ENCODE data around the gene SIN3B.

SIN3B gene

DNA sequence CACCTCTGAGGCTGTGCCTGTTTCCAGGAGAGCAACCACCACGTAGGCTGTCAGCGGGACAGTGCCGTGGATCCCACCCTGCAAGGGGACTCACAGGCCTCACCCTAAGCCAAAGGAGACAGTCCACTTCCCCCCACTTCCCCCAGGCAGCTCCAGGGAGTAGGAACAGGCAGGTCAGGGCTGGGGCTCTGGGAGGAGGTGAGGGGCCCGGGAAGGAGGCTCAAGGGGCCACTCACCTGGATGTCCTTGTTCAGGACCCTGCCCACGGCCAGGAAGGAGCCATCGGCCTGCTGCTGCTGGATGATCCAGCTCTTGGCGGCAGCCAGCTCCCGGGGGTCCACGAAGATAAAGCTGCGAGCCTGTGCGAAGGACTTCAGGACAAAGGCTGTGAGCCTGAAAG is 85.2 kb downstream of the SIN3B start:
- no peak for DNase-seq

DNA sequence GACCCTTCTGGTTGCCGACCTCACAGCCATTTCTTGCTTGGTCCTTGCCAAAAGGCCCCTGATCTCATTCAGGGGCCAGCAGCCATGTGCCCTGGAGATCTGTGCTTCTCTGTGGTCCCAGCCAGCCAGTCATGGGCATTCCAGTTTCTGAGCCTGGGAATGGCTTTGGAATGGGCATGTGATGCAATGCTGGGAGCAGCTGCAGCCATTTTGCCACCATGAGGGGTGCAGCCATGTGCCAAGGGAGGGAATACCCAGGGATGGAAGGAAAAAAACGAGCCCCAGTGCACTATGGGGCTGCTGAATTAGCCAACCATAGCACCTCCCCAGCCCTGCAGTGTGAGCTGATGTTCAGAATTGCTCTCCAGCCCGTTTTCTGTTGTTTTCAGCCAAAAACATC is 85.9 kb downstream of the SIN3B start:
- no peak for DNase-seq

DNA sequence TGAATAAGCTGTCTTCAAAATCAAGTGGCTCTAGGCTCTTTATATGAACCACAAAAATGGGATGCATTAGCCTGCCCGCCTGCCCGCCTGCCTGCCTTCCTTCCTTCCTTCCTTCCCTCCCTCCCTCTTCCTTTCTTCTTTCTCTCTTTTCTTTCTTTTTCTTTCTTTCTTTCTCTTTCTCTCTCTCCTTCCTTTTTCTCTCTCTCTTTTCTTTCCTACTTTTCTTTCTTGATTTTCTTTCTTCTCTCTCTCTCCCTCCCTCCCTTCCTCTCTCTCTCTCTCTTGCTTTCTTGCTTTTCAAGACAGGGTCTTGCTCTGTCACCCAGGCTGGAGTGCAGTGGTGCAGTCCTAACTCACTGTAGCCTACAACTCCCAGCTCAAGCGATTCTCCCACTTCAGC is 86.5 kb downstream of the SIN3B start:
- no peak for DNase-seq

DNA sequence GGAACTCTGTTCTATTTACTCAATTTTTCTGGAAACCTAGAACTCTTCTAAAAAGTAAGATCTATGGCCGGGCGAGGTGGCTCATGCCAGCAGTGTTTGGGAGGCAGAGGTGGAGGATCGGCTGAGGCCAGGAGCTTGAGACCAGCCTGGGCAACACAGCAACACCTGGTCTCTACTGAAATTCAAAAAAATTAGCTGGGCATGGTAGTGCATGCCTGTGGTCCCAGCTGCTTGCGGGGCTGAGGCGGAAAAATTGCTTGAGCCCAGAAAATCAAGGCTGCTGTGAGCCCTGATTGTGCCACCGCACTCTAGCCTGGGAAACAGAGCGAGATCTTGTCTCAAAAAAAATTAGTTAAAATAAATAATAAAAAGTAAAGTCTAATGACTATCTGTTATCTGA is 88.2 kb downstream of the SIN3B start:
- DNase-seq = no peak

DNA sequence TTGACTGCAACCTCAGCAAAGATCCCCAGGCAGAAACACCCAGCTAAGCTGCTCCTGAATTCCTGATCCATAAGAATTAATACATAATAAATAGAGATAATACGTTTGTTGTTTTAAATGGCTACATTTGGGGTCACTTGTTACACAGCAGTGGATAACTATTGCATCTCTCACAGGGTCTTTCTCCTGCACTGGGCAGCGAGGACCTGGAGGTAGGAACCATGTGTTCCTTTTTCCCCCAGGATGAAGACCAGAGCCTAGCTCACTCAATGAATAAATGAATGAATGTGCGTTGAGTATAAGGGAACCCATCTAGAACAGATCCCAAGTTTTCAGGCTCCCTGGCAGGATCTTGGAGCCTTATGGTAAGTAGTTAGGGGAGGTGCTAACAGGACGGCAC is 90.3 kb downstream of the SIN3B start:
- DNase-seq = no peak

GRCh38 chr19:16920816-16921529 is 91.8 kb downstream of the SIN3B start:
- no peak for DNase-seq

- no peak for DNase-seq
Observed at GRCh38 chr19:16921766-16922591, 92.8 kb downstream of the SIN3B start.

DNA sequence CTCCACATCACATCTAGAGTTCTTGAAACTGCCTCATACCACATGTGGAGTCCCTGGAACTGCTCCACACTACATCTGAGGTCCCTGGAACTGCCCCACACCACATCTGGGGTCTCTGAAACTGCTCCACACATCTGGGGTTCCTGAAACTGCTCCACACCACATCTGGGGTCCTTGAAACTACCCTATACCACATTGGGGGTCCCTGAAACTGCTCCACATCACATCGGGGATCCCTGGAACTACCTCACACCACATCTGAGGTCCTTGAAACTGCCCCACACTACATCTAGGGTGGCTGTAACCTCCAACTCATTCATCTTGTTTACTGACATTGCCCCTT is 93.4 kb downstream of the SIN3B start:
- no peak for DNase-seq

DNA sequence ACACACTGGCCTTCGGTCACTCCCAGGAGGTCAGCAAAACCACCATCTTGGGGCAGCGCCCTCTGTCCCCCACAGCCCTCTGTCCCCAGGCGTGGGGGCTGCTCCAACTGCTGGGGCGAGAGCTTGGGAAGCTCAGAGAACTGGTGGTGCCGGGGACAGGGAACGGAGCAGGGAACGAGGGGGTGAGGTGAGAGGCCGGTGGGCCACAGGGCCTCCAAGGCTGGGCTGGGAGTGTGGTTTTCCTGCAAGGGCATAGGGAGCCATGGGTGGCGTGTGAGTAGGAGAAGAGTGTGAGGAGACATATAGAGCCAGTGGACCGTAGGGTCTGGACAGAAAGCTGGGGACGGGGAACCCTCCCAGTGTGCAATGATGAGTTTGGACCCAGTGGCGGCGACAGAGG is 93.8 kb downstream of the SIN3B start:
- no peak for DNase-seq

GRCh38 chr19:16927883-16928282 is 98.7 kb downstream of the SIN3B start:
- DNase-seq = no peak

- DNase-seq = no peak
Observed at GRCh38 chr19:16928351-16928750, 99.2 kb downstream of the SIN3B start.

DNA sequence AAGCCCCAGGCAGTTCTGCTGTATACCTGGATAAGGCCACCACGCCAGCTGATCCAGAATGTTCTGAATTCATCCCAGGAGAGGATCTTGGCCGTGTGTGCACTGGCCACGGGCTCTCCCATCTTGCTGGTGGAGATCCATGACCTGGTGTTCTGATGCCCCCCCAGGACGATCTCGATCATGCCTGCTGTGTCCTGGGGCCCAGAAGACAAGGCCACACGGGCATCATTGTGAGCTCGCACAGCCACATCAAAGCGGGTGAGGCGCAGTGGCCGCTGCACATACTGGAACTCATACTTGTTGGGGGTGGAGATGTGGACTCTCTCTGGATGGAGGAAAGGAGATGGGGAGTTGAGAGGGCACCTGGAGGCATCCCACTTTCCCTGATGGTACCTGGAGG is 99.7 kb downstream of the SIN3B start:
- no peak for DNase-seq
